Ascending aorta (tissue), 2 donors: ENCODE results near the gene WASL. TPM values are rescaled to one million over a fixed set of nuclear protein-coding genes. Genes with fewer than 3 reads are reported as not detected.

Experiments used
- DNase-seq, 2 donors: peaks; one replicate each; pipeline ENCODE4 v3.0.0-alpha.2; 2019; ENCODE audit warnings: low spot score in 2 of 2
- H3K27ac ChIP-seq, 2 donors: fragments of 200-600 bp; sonication (generic); one replicate each; pipeline ENCODE4 v1.5.1; 2016 to 2017; ENCODE audit warnings: mild to moderate bottlenecking in 1 of 2
- H3K27me3 ChIP-seq: fragments of 200-600 bp; sonication (generic); one replicate; pipeline ENCODE4 v1.5.1; 2017
- H3K36me3 ChIP-seq, 2 donors: fragments of 200-600 bp; sonication (generic); one replicate each; pipeline ENCODE4 v1.5.1; 2016
- H3K4me1 ChIP-seq, 2 donors: fragments of 200-600 bp; sonication (generic); one replicate each; pipeline ENCODE4 v1.5.1; 2016 to 2017; ENCODE audit warnings: mild to moderate bottlenecking in 1 of 2
- H3K4me3 ChIP-seq, 2 donors: fragments of 200-600 bp; sonication (generic); one replicate each; pipeline ENCODE4 v1.5.1; 2016 to 2017; ENCODE audit warnings: mild to moderate bottlenecking in 1 of 2
- H3K9me3 ChIP-seq, 2 donors: fragments of 200-600 bp; sonication (generic); one replicate each; pipeline ENCODE4 v1.5.1; 2016
- intact Hi-C: fragments of 100-400 bp; cut with DNase I; formaldehyde crosslinking; loops from one replicate; pipeline ENCODE4 v1.15.1; 2023
- total RNA-seq: library from RNA; depleted of rRNA; stranded (reverse); fragments of >200 nt; gene quantifications from one replicate; pipeline ENCODE4 v1.1.0, GENCODE V29; 2016
- TF ChIP-seq, protein P1 (sequence below), 3 experiments: fragments of 200-600 bp in 2 of 3; fragments of 450-650 bp in 1 of 3; sonication (generic) in 2 of 3; IDR thresholded peaks; one replicate each; pipeline ENCODE4 v1.5.1; 2016 to 2019; ENCODE audit warnings: antibody characterized with exemption in 3 of 3, mild to moderate bottlenecking in 1 of 3, moderate library complexity in 1 of 3

The WASL gene
- total RNA-seq, 1 donor from 2014 or later, result 23.7 TPM

DNA sequence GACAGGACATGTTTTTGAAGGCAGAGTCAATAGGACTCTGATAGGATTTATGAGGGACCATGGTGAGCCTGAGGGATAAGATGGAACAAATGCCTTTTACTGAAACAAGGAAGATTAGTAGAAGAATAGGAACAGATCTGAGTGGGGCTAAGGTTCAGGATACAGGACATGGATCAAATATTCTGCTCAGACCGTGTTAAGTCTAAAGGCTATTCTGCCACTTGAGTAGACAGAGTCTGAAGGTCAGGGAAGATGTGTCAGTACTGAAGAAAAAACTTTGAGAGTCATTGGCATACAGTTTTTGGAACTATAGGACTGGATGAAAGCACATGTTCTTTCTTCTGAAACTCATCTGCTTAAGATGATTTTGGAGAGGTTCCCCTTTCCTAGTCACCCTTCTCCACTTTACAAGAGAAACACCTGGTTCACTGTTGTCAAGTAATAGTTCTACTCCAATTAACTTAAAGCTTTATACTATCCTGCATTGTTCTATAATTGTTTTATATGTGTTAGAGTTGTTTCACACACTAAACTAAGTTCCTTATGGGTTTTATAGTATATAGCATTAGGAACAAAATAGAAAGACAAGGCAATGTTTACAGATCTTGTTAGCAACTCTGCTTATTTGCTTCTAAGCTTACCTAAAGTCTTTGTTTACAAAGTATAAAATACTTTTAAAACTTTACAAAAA is 43.4 kb downstream of the WASL start:
- H3K9me3 ChIP-seq, result no peaks in the 10 kb centered on the region
- no peak overlapping the region for H3K27ac ChIP-seq
- no peak overlapping the region for H3K4me3 ChIP-seq
- intact Hi-C loops, result no loop called here
- H3K4me1 ChIP-seq, result peaks cover 0 to 3% of the 10 kb centered on the region in 2 donors
- no peak for DNase-seq
- H3K36me3 ChIP-seq, result peaks cover 16 to 52% of the 10 kb centered on the region in 2 donors
- TF ChIP-seq, protein P1, sequence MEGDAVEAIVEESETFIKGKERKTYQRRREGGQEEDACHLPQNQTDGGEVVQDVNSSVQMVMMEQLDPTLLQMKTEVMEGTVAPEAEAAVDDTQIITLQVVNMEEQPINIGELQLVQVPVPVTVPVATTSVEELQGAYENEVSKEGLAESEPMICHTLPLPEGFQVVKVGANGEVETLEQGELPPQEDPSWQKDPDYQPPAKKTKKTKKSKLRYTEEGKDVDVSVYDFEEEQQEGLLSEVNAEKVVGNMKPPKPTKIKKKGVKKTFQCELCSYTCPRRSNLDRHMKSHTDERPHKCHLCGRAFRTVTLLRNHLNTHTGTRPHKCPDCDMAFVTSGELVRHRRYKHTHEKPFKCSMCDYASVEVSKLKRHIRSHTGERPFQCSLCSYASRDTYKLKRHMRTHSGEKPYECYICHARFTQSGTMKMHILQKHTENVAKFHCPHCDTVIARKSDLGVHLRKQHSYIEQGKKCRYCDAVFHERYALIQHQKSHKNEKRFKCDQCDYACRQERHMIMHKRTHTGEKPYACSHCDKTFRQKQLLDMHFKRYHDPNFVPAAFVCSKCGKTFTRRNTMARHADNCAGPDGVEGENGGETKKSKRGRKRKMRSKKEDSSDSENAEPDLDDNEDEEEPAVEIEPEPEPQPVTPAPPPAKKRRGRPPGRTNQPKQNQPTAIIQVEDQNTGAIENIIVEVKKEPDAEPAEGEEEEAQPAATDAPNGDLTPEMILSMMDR (IDR thresholded peaks at IDR 0.05), result no peak
- H3K27me3 ChIP-seq, result no peaks in the 10 kb centered on the region

DNA sequence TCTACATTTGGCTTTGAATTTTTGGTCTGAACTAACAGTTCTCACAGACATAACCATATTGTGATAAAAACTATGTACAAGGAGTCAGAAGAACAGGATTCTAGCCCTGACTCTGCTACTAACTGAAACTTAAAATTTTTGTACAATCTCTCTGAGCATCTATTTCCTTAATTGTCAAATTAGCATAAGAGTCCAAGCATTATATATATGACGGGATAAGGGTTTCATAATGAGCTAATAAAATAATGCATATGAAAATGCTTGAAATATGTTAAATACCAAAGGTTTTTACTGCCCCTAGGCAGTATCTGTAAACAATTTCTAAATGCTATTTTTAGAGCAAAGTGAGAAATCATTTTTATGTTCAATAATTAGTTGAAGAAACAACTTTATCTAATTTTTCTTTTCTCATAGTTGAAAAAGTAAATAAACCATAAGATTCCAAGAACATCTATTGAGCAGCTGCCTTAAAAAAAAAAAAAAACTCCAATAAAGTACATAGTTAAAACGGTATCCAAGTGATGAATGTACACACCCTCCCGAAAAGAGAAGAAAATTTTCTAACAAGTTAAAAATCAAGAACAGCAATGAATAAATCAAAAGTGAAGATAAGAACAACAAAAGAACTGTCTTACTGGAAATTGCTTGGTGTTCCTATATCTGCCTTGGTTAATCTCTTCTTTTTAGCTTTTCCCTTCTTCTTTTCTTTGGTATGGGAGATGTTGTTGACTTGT is 52.7 kb downstream of the WASL start:
- Histone ChIP-seq H3K27ac (no peak overlapping the region), H3K27me3 (no peaks in the 10 kb centered on the region), H3K36me3 (peaks cover 10 to 34% of the 10 kb centered on the region in 2 donors), H3K9me3 (no peaks in the 10 kb centered on the region), H3K4me1 (no peaks in the 10 kb centered on the region), H3K4me3 (no peak overlapping the region)
- DNase-seq, result no peak
- TF ChIP-seq, protein P1 (IDR thresholded peaks at IDR 0.05), result no peak
- intact Hi-C loops, result no loop called here

DNA sequence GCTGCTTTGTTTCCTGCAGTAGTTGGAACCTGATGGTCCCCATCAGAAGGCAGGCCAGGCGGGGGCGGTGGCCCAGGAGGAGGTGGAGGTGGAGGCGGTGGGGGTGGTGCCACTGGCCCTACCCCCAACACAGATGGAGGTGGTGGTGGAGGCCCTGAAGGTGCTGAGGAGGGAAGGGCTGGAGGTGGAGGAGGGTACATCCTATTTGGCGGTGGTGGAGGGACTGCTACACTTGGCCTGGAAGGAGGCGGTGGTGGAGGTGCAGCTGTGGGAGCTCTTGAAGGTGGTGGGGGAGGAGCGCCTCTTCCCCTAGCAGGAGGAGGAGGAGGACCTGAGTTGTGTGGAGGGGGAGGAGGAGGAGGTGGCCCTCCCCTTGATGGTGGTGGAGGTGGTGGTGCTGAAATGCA is 56.3 kb downstream of the WASL start:
- intact Hi-C loops, result no loop called here
- Histone ChIP-seq H3K27me3 (no peaks in the 10 kb centered on the region), H3K4me1 (no peaks in the 10 kb centered on the region)

DNA sequence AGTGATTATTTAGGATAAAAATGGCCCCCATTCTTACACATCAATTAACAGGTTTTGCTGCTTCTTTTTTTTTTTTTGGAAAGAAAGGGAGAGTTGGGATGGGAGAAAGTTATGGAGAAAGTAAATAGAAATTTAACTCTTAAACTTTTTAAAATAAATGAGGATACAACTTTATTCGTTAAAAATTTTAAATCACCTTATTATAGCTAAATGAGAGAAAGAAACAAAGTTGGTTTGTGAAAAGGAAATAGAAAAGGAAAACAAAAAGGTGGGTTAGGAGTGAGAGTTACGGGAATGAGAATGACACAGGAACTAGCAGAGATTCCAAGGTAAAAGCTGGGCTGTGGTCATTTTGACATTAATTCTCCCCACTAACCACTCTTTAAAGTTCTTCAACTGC is 58.3 kb downstream of the WASL start:
- Histone ChIP-seq H3K36me3 (peaks cover 10 to 44% of the 10 kb centered on the region in 2 donors), H3K27ac (no peak overlapping the region), H3K27me3 (no peaks in the 10 kb centered on the region), H3K9me3 (no peaks in the 10 kb centered on the region), H3K4me1 (no peaks in the 10 kb centered on the region), H3K4me3 (no peak overlapping the region)
- TF ChIP-seq, protein P1 (IDR thresholded peaks at IDR 0.05), result no peak
- no peak for DNase-seq
- intact Hi-C loops, result no loop called here

More for the DNA sequence above, 56.3 kb downstream of the WASL start:
- H3K4me3 ChIP-seq, result no peak overlapping the region
- peaks cover 10 to 44% of the 10 kb centered on the region in 2 donors for H3K36me3 ChIP-seq
- H3K9me3 ChIP-seq, result no peaks in the 10 kb centered on the region
- no peak overlapping the region for H3K27ac ChIP-seq
- DNase-seq, result no peak
- TF ChIP-seq, protein P1 (IDR thresholded peaks at IDR 0.05), result no peak

DNA sequence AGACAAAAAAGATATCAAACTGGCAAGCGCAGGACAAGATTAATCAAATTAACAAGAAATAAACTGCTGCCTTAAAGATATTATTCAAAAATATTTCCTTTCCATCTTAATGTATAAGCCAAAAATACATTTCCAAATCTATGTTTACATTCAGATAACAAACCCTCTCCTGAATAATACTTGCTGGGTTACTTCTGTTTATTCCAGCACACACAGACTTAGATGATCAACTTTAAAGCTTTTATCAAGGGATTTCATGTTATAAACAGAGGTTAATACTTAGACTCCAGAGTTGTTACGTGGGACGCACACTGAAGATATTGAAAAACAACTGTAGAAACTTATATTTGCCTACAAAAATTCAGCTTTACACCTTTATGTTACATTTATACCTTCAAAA is 59.6 kb downstream of the WASL start:
- TF ChIP-seq, protein P1 (IDR thresholded peaks at IDR 0.05), result no peak
- intact Hi-C loops, result no loop called here
- Histone ChIP-seq H3K36me3 (peaks cover 6 to 41% of the 10 kb centered on the region in 2 donors), H3K4me3 (no peak overlapping the region), H3K4me1 (no peaks in the 10 kb centered on the region), H3K27ac (no peak overlapping the region), H3K9me3 (no peaks in the 10 kb centered on the region), H3K27me3 (no peaks in the 10 kb centered on the region)
- DNase-seq, result no peak
